Panc1 (cell line): Measurements from ENCODE around the gene GFER. TPM values are rescaled to one million over a fixed set of nuclear protein-coding genes. Genes with fewer than 3 reads are reported as not detected.
A peak's percentile ranks its signal among the peaks of the same experiment; 100 is the strongest.

Source experiments
- ATAC-seq: fragments of 200-7000 bp; cut with Tn5 transposase; 2 replicates; pipeline ENCODE4 v1.9.1; 2020; ENCODE audit warnings: mild to moderate bottlenecking, moderate library complexity
- BruUV-seq: library from RNA; stranded (reverse); fragments of 400-500 nt; replicated peaks from 2 replicates; lab custom pipeline; 2021; lab: Mats Ljungman, UMichigan
- CTCF ChIA-PET: fragments of 300-600 bp; sonication (Branson Sonifier 250); formaldehyde crosslinking; loops from one replicate; lab custom pipeline; 2022; ENCODE audit warnings: antibody characterized with exemption; lab: Charles Lee
- POLR2A ChIA-PET: fragments of 300-600 bp; sonication (Branson Sonifier 250); formaldehyde crosslinking; loops from one replicate; lab custom pipeline; 2022; ENCODE audit warnings: antibody characterized with exemption; lab: Charles Lee
- DNase-seq: peaks from one replicate; pipeline ENCODE4 v3.0.0-alpha.2; 2010; ENCODE audit warnings: low read depth, low spot score
- H3K27ac ChIP-seq: 2 replicates; pipeline ENCODE4 v1.5.1; 2011; ENCODE audit warnings: mild to moderate bottlenecking, low read length, inconsistent platforms
- H3K27me3 ChIP-seq: fragments of 200-500 bp; sonication (Bioruptor generic); 2 replicates; pipeline ENCODE4 v1.6.0; 2014; ENCODE audit warnings: low read length, inconsistent platforms; ENCODE audit not compliant: control insufficient read depth, insufficient read depth
- H3K36me3 ChIP-seq: fragments of 200-500 bp; sonication (Bioruptor generic); 2 replicates; pipeline ENCODE4 v1.5.1; 2014; ENCODE audit warnings: inconsistent platforms, mild to moderate bottlenecking, low read length, moderate library complexity; ENCODE audit not compliant: control insufficient read depth, insufficient read depth
- H3K4me1 ChIP-seq: 2 replicates; pipeline ENCODE4 v1.5.1; 2011; ENCODE audit warnings: inconsistent platforms, mild to moderate bottlenecking, low read length, moderate library complexity; ENCODE audit not compliant: control insufficient read depth, insufficient read depth
- H3K4me3 ChIP-seq, 2 experiments: 2 replicates each; pipeline ENCODE4 v1.5.1; 2011 to 2012; ENCODE audit warnings: low read depth in 2 of 2, low read length in 2 of 2, mild to moderate bottlenecking in 2 of 2, inconsistent platforms in 1 of 2, moderate library complexity in 1 of 2
- H3K9me3 ChIP-seq: fragments of 200-500 bp; sonication (Bioruptor generic); 2 replicates; pipeline ENCODE4 v1.5.1; 2014; ENCODE audit warnings: low read depth, mild to moderate bottlenecking, inconsistent platforms, low read length, moderate library complexity; ENCODE audit not compliant: control insufficient read depth, insufficient read depth
- CTCF ChIP-seq: fragments of 450-650 bp; IDR thresholded peaks from 2 replicates; pipeline ENCODE4 v1.5.1; 2017; ENCODE audit warnings: mild to moderate bottlenecking
- POLR2AphosphoS5 ChIP-seq: IDR thresholded peaks from 2 replicates; pipeline ENCODE4 v1.6.1; 2012; ENCODE audit warnings: mild to moderate bottlenecking, low read depth, low read length, moderate library complexity
- SIN3A ChIP-seq: IDR thresholded peaks from 2 replicates; pipeline ENCODE4 v1.6.1; 2012; ENCODE audit warnings: low read depth, mild to moderate bottlenecking, low read length, moderate library complexity, borderline replicate concordance; ENCODE audit not compliant: insufficient read depth
- TCF7L2 ChIP-seq: IDR thresholded peaks from 2 replicates; pipeline ENCODE4 v1.6.1; 2011; ENCODE audit warnings: mild to moderate bottlenecking, low read depth, low read length, inconsistent platforms
- in situ Hi-C: cut with HindIII; loops from 2 replicates; pipeline ENCODE4 v1.10.0; 2016; ENCODE audit warnings: low sequenced_read_pairs, low pct_unique_long_range_greater_than_20kb
- intact Hi-C: fragments of 100-400 bp; cut with micrococcal nuclease; formaldehyde crosslinking; loops from one replicate; pipeline ENCODE4 v1.10.0; 2022; ENCODE audit not compliant: unreplicated experiment
- total RNA-seq: library from RNA; stranded (reverse); gene quantifications from one replicate; pipeline ENCODE4 v1.2.1, GENCODE V29; 2021; ENCODE audit not compliant: unreplicated experiment
- TF ChIP-seq, protein P1 (sequence below), 2 experiments: IDR thresholded peaks; 2 replicates each; pipeline ENCODE4 v1.6.1; 2011 to 2012; ENCODE audit warnings: low read depth in 2 of 2, control low read depth in 1 of 2, low read length in 1 of 2, mild to moderate bottlenecking in 1 of 2, moderate library complexity in 1 of 2; ENCODE audit not compliant: insufficient read depth in 1 of 2

The GFER gene
- total RNA-seq, 1 experiment from 2014 or later: 49.2 TPM

- no peaks in the 10 kb centered on the region for H3K9me3 ChIP-seq
- no TSS peak for BruUV-seq
- ATAC-seq (no peak), DNase-seq (no peak)
- H3K36me3 ChIP-seq: no peaks in the 10 kb centered on the region
- no peak overlapping the region for H3K4me3 ChIP-seq
- peak overlapping the region; percentile 95 for H3K27ac ChIP-seq
- in situ Hi-C loops (no loop called here), intact Hi-C loops (no loop called here)
- peaks cover 79% of the 10 kb centered on the region for H3K4me1 ChIP-seq
- H3K27me3 ChIP-seq: no peaks in the 10 kb centered on the region
- CTCF ChIA-PET: interaction anchor here (0.6 kb wide), 1 partner anchor 9 kb away, joined by 4 read pairs; no protein-coding TSS in a partner anchor
- POLR2A ChIA-PET: interaction anchor here (0.6 kb wide), 1 partner anchor 9 kb away, joined by 6 read pairs; no protein-coding TSS in a partner anchor
- no peak for TF ChIP-seq POLR2AphosphoS5
- TF ChIP-seq TCF7L2: no peak
- TF ChIP-seq SIN3A: no peak
- no peak for TF ChIP-seq CTCF
These were observed 47.1 kb downstream of the GFER start for GRCh38 chr16:2031081-2031577.

GRCh38 chr16:2032285-2033056 is 48.5 kb downstream of the GFER start:
- Histone ChIP-seq H3K27me3 (no peaks in the 10 kb centered on the region), H3K4me3 (no peak overlapping the region), H3K27ac (peak overlapping the region; percentile 95), H3K36me3 (no peaks in the 10 kb centered on the region), H3K9me3 (no peaks in the 10 kb centered on the region), H3K4me1 (peaks cover 83% of the 10 kb centered on the region)
- in situ Hi-C loops: no loop called here
- no TSS peak for BruUV-seq
- ChIA-PET POLR2A (interaction anchor here (0.6 kb wide), 1 partner anchor 108 kb away, joined by 4 read pairs; no protein-coding TSS in a partner anchor), CTCF (interaction anchor here (0.8 to 1.0 kb wide), 2 partner anchors 10 to 28 kb away, joined by 3 to 14 read pairs; no protein-coding TSS in a partner anchor)
- DNase-seq: no peak
- ATAC-seq: peak; percentile 18; the same call in 1 of the 2 replicates
- intact Hi-C loops: no loop called here
- TF ChIP-seq CTCF: no peak
- no peak for TF ChIP-seq POLR2AphosphoS5
- no peak for TF ChIP-seq TCF7L2
- no peak for TF ChIP-seq SIN3A
- TF ChIP-seq, protein P1, sequence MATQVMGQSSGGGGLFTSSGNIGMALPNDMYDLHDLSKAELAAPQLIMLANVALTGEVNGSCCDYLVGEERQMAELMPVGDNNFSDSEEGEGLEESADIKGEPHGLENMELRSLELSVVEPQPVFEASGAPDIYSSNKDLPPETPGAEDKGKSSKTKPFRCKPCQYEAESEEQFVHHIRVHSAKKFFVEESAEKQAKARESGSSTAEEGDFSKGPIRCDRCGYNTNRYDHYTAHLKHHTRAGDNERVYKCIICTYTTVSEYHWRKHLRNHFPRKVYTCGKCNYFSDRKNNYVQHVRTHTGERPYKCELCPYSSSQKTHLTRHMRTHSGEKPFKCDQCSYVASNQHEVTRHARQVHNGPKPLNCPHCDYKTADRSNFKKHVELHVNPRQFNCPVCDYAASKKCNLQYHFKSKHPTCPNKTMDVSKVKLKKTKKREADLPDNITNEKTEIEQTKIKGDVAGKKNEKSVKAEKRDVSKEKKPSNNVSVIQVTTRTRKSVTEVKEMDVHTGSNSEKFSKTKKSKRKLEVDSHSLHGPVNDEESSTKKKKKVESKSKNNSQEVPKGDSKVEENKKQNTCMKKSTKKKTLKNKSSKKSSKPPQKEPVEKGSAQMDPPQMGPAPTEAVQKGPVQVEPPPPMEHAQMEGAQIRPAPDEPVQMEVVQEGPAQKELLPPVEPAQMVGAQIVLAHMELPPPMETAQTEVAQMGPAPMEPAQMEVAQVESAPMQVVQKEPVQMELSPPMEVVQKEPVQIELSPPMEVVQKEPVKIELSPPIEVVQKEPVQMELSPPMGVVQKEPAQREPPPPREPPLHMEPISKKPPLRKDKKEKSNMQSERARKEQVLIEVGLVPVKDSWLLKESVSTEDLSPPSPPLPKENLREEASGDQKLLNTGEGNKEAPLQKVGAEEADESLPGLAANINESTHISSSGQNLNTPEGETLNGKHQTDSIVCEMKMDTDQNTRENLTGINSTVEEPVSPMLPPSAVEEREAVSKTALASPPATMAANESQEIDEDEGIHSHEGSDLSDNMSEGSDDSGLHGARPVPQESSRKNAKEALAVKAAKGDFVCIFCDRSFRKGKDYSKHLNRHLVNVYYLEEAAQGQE (IDR thresholded peaks at IDR 0.05; ENCODE audit: insufficient read depth in 1 of 2, low read depth in 2 of 2, low read length in 1 of 2): no peak
